ENCODE data around the gene GRIN1. TPM values are rescaled to one million over a fixed set of nuclear protein-coding genes. Genes with fewer than 3 reads are reported as not detected.

Gene GRIN1
- total and polyA plus RNA-seq, 2 donors (not counting 3 experiments of a cell fraction or from before 2014, with no cell fraction given) = not detected

GRCh38 chr9:137192448-137192780 is 53.5 kb downstream of the GRIN1 start:
- peaks cover 0 to 14% of the 10 kb centered on the region in 2 experiments for H3K36me3 ChIP-seq (ENCODE audit: control insufficient read depth in 2 of 2, extremely low read depth in 1 of 2, insufficient read depth in 2 of 2, low read length in 2 of 2)
- peaks cover 19% of the 10 kb centered on the region for H3K79me2 ChIP-seq (ENCODE audit: control insufficient read depth, insufficient read depth, low read length)
- no peak overlapping the region for H3K9ac ChIP-seq (replicated peaks; ENCODE audit: extremely low read depth, insufficient read depth, low read length)
- peaks cover 13% of the 10 kb centered on the region for H3K4me1 ChIP-seq (ENCODE audit: control insufficient read depth, extremely low read depth, insufficient read depth, low read length)
- FAIRE-seq (no peak), DNase-seq (ENCODE audit: low read depth, low spot score) (no peak)
- ChIA-PET POLR2A (no interaction called here), CTCF (interaction anchor here (1.0 kb wide), 1 partner anchor 44 kb away, joined by 4 read pairs; no protein-coding TSS in a partner anchor)
- no peak overlapping the region for H2AFZ ChIP-seq (ENCODE audit: low read depth, low read length)
- H3K4me3 ChIP-seq (replicated peaks in 1 of 3; ENCODE audit: insufficient read depth in 1 of 3, low read depth in 1 of 3, low read length in 3 of 3) = no peak overlapping the region
- H4K20me1 ChIP-seq (replicated peaks; ENCODE audit: control insufficient read depth, extremely low read depth, insufficient read depth, low read length) = no peaks in the 10 kb centered on the region
- H3K4me2 ChIP-seq (ENCODE audit: insufficient read depth, low read length) = no peak overlapping the region
- no TSS peak for BruUV-seq (replicated peaks)
- no peaks in the 10 kb centered on the region for H3K9me1 ChIP-seq (replicated peaks; ENCODE audit: control insufficient read depth, extremely low read depth, insufficient read depth, low read length)
- TF ChIP-seq EZH2 (IDR thresholded peaks at IDR 0.05; ENCODE audit: borderline replicate concordance, low read depth, low read length, severe bottlenecking) (no peak), GATA2 (IDR thresholded peaks at IDR 0.05; ENCODE audit: insufficient read depth, insufficient read length, low read depth, low read length) (no peak), POLR2AphosphoS5 (IDR thresholded peaks at IDR 0.05; ENCODE audit: insufficient read depth, low read depth, low read length) (no peak), CTCF (IDR thresholded peaks at IDR 0.05; ENCODE audit: extremely low read depth in 1 of 2, insufficient read depth in 1 of 2, low read depth in 1 of 2, low read length in 2 of 2) (no peak), POLR2A (IDR thresholded peaks at IDR 0.05; ENCODE audit: low read depth, low read length) (no peak), MAX (IDR thresholded peaks at IDR 0.05; ENCODE audit: insufficient read depth, insufficient read length) (no peak), FOS (IDR thresholded peaks at IDR 0.05; ENCODE audit: borderline replicate concordance, insufficient read depth, low read length) (no peak), JUN (IDR thresholded peaks at IDR 0.05; ENCODE audit: borderline replicate concordance, insufficient read depth, insufficient read length, low read depth) (no peak), MYC (IDR thresholded peaks at IDR 0.05; ENCODE audit: low read depth, low read length) (no peak)
- H3K9me3 ChIP-seq (replicated peaks; ENCODE audit: control insufficient read depth, insufficient read depth, low read length) = no peaks in the 10 kb centered on the region
- dilution Hi-C loops (cut with MboI; ENCODE audit: extremely low pct_ligation_motif_present, low sequenced_read_pairs) = no loop called here
- no peaks in the 10 kb centered on the region for H3K27me3 ChIP-seq (ENCODE audit: control insufficient read depth in 2 of 2, insufficient read depth in 2 of 2, low read length in 2 of 2)
- H3K27ac ChIP-seq (ENCODE audit: insufficient read depth, low read depth, low read length) = no peak overlapping the region
- intact Hi-C loops (cut with micrococcal nuclease) = no loop called here
